HCEC 1CT (cell line): Measurements from ENCODE around the gene SLC11A2.
A peak's percentile ranks its signal among the peaks of the same experiment; 100 is the strongest.
"Not testable (repeated sequence)": the region's sequence is repeated elsewhere in the genome, so short reads cannot be mapped to it uniquely, and the experiment has no call there.

Source experiments
- DNase-seq: peaks from one replicate; pipeline ENCODE4 v3.0.0-alpha.2; 2017

Gene SLC11A2

GRCh38 chr12:50988871-50989270 lies 37.3 kb downstream of the SLC11A2 start:
- no peak for DNase-seq

- DNase-seq = peak; percentile 44
Measured at GRCh38 chr12:50988051-50988450, 38.1 kb downstream of the SLC11A2 start.

GRCh38 chr12:50986966-50987737 lies 39.0 kb downstream of the SLC11A2 start:
- DNase-seq = peak; percentile 74

- peak; percentile 78 for DNase-seq
Measured at GRCh38 chr12:50985322-50985721, 40.9 kb downstream of the SLC11A2 start.

- peak; percentile 64 for DNase-seq
Measured at GRCh38 chr12:50984586-50985298, 41.4 kb downstream of the SLC11A2 start.

GRCh38 chr12:50981319-50982239 lies 44.6 kb downstream of the SLC11A2 start:
- DNase-seq = no peak

GRCh38 chr12:50980545-50980944 lies 45.6 kb downstream of the SLC11A2 start:
- DNase-seq = no peak

- no peak for DNase-seq
Measured at GRCh38 chr12:50979369-50980052, 46.7 kb downstream of the SLC11A2 start.

- peak; percentile 55 for DNase-seq
Measured at GRCh38 chr12:50971946-50972345, 54.2 kb downstream of the SLC11A2 start.

GRCh38 chr12:50964432-50964831 lies 61.8 kb downstream of the SLC11A2 start:
- no peak for DNase-seq

- peak; percentile 20 for DNase-seq
Measured at GRCh38 chr12:50961708-50962107, 64.5 kb downstream of the SLC11A2 start.

- no peak for DNase-seq
Measured at GRCh38 chr12:50960130-50960529, 66.1 kb downstream of the SLC11A2 start.

GRCh38 chr12:50955697-50956096 lies 70.5 kb downstream of the SLC11A2 start:
- DNase-seq = no peak

GRCh38 chr12:50955288-50955687 lies 70.9 kb downstream of the SLC11A2 start:
- DNase-seq = no peak

- not testable (repeated sequence) for DNase-seq
Measured at GRCh38 chr12:50954789-50955188, 71.4 kb downstream of the SLC11A2 start.

- no peak for DNase-seq
Measured at GRCh38 chr12:50953047-50953446, 73.1 kb downstream of the SLC11A2 start.

GRCh38 chr12:50952510-50952909 lies 73.7 kb downstream of the SLC11A2 start, which contains the start of gene HIGD1C:
TSS of gene HIGD1C (plus strand) at chr12:50952544. CDS start at chr12:50953999, 1,455 bp downstream.
- no peak for DNase-seq

GRCh38 chr12:50951112-50951511 lies 75.1 kb downstream of the SLC11A2 start:
- DNase-seq = no peak

- no peak for DNase-seq
Measured at GRCh38 chr12:50949801-50950302, 76.3 kb downstream of the SLC11A2 start.

- no peak for DNase-seq
Measured at GRCh38 chr12:50948798-50949197, 77.4 kb downstream of the SLC11A2 start.

- no peak for DNase-seq
Measured at GRCh38 chr12:50947933-50948626, 78.1 kb downstream of the SLC11A2 start.

- DNase-seq = no peak
Measured at GRCh38 chr12:50937653-50938052, 88.5 kb downstream of the SLC11A2 start.
